ENCODE results near the gene C17orf78. TPM values are rescaled to one million over a fixed set of nuclear protein-coding genes. Genes with fewer than 3 reads are reported as not detected.
"Not testable (repeated sequence)": the region's sequence is repeated elsewhere in the genome, so short reads cannot be mapped to it uniquely, and the experiment has no call there.

Gene C17orf78
- total RNA-seq, 4 donors from 2014 or later: not detected

DNA sequence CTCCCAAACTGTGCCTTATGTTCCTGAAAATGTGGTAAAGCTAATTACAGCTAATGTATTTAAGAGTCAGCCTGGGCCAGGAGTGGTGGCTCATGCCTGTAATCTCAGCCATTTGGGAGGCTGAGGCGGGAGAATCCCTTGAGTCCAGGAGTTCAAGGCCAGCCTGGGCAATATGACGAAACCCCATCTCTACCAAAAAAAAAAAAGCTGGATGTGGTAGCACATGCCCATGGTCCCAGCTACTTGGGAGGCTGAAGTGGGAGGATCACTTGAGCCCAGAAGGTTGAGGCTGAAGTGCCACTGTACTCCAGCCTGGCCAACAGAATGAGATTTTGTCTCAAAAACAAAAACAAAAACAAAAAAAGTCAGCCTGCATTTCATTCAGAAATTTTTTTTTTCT, 33.2 kb upstream of the C17orf78 start:
- no peak for ATAC-seq
- Histone ChIP-seq H3K27me3 (no peaks in the 10 kb centered on the region), H3K4me1 (no peaks in the 10 kb centered on the region), H3K27ac (no peak overlapping the region), H3K36me3 (peaks cover 0 to 8% of the 10 kb centered on the region in 2 donors), H3K9me3 (no peaks in the 10 kb centered on the region), H3K4me3 (no peak overlapping the region)
- WGBS, 2 donors (ENCODE audit: low coverage in 1 of 2): 40% methylated on average over 1 of the region's 2 CpGs; no CpG with 5 or more reads in 1 of the 2 donors
- TF ChIP-seq CTCF (IDR thresholded peaks at IDR 0.05): no peak
- no peak for TF ChIP-seq EP300 (IDR thresholded peaks at IDR 0.05)
- TF ChIP-seq POLR2AphosphoS5 (IDR thresholded peaks at IDR 0.05): no peak
- TF ChIP-seq POLR2A (IDR thresholded peaks at IDR 0.05): no peak

DNA sequence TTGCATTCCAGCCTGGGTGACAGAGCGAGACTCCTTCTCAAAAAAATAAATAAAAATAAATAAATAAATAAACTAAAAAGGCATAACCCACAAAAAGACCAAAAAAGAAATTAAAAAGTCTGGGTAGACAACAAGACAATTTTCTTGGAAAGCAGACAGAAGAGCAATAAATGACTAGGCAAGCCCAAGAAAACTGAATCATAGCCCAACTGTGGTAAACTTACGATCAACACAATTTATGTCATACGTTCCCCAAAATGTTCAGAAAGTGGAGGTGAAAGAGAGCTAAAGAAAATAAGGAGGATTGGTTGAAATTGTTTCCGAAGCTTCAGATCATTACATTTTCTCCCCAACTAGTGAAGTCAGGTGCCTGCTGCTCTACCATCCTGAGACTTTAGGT, 31.3 kb upstream of the C17orf78 start:
- no peak overlapping the region for H3K4me3 ChIP-seq
- no peak overlapping the region for H3K27ac ChIP-seq
- H3K4me1 ChIP-seq: no peaks in the 10 kb centered on the region
- WGBS, 2 donors (ENCODE audit: low coverage in 1 of 2): 79 to 93% methylated on average over 3 to 4 of the region's 4 CpGs
- no peaks in the 10 kb centered on the region for H3K27me3 ChIP-seq
- ATAC-seq: no peak
- H3K36me3 ChIP-seq: peaks cover 0 to 6% of the 10 kb centered on the region in 2 donors
- no peaks in the 10 kb centered on the region for H3K9me3 ChIP-seq
- TF ChIP-seq CTCF (IDR thresholded peaks at IDR 0.05): no peak
- no peak for TF ChIP-seq EP300 (IDR thresholded peaks at IDR 0.05)
- TF ChIP-seq POLR2A (IDR thresholded peaks at IDR 0.05): no peak
- no peak for TF ChIP-seq POLR2AphosphoS5 (IDR thresholded peaks at IDR 0.05)

DNA sequence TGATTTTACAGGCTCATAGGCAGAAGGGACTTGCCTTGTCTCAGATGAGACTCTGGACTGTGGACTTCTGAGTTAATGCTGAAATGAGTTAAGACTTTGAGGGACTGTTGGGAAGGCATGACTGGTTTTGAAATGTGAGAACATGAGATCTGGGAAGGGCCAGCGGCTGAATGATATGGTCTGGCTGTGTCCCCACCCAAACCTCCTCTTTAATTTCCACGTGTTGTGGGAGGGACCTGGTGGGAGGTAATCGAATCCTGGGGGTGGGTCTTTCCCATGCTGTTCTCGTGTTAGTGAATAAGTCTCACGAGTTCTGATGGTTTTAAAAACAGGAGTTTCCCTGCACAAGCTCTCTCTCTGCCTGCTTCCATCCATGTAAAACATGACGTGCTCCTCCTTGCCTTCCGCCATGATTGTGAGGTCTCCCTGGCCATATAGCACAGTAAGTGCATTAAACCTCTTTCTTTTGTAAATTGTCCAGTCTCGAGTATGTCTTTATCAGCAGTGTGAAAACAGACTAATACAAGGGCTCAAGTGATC, 28.9 kb upstream of the C17orf78 start:
- H3K4me3 ChIP-seq: not testable (repeated sequence)

GRCh38 chr17:37356796-37357569, 18.8 kb upstream of the C17orf78 start:
- not testable (repeated sequence) for H3K36me3 ChIP-seq, H3K4me3 ChIP-seq, ATAC-seq, H3K9me3 ChIP-seq, H3K27me3 ChIP-seq
- Histone ChIP-seq H3K27ac (peak overlapping the region in 1 of 4 donors; percentile 93), H3K4me1 (peaks cover 0 to 31% (median 7%) of the 10 kb centered on the region in 3 donors)
- WGBS, 2 donors (ENCODE audit: low coverage in 1 of 2): 85 to 96% methylated on average over 4 to 11 of the region's 12 CpGs

More for the DNA sequence above, 28.9 kb upstream of the C17orf78 start:
- not testable (repeated sequence) for H3K27me3 ChIP-seq, H3K36me3 ChIP-seq, H3K9me3 ChIP-seq, ATAC-seq, H3K4me1 ChIP-seq, H3K27ac ChIP-seq
- WGBS, 2 donors (ENCODE audit: low coverage in 1 of 2): 89 to 96% methylated on average over 8 of the region's 8 CpGs

DNA sequence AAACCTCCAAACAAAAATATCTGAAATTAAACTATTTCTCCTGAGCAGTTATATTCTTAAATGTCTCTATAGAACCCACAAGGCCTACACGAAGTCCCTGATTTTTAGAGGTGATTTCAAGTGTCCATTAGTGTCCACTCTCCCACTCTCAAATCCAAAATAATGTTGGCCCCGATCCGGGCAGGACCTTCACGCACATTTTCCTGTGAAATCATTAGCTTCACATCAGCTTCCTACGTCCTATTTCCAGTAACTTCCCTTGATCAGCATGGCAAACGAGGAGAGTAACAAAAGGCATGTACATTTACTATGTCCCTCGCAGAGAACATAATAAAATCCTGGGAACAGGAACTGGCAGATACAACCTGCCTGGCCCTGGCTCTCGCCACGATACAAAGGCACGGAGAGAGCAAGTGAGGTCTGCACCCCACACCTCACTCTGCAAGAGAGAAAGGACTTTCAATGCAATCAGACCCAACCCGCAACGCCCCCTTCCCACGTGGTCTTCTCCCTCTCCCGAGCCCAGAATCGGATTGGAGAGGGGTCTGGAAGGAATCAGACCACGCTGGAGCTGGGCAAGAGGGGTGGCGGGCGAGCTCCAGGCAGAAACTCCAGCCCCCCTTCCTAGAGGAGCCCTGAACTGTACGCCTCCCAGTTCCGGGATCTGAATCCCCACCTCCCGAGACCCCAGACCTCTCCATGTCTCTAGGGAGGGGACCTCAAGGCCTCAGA, 17.5 kb upstream of the C17orf78 start:
- Histone ChIP-seq H3K27ac (peak overlapping the region; percentile 43 to 93 (median 90)), H3K9me3 (no peaks in the 10 kb centered on the region), H3K27me3 (no peaks in the 10 kb centered on the region), H3K4me3 (peak overlapping the region; percentile 49 to 88), H3K36me3 (peaks cover 0 to 3% of the 10 kb centered on the region in 2 donors), H3K4me1 (peaks cover 0 to 31% (median 7%) of the 10 kb centered on the region in 3 donors)
- TF ChIP-seq POLR2A (IDR thresholded peaks at IDR 0.05) (no peak), CTCF (IDR thresholded peaks at IDR 0.05) (no peak), EP300 (IDR thresholded peaks at IDR 0.05) (no peak), POLR2AphosphoS5 (IDR thresholded peaks at IDR 0.05) (no peak)
- WGBS, 2 donors (ENCODE audit: low coverage in 1 of 2): 0 to 2% methylated on average over 7 to 10 of the region's 21 CpGs
- ATAC-seq: peak; percentile 0
